ENCODE results near the gene FXYD3.

FXYD3 gene

GRCh38 chr19:35115177-35115951, at the start of gene FXYD3:
Gene FXYD3, plus strand, starts transcription at chr19:35115823. Its CDS starts 3,554 bp downstream, at chr19:35119377.
- DNase-seq (ENCODE audit: low spot score) = no peak
- TF ChIP-seq CTCF (IDR thresholded peaks at IDR 0.05; ENCODE audit: extremely low read depth, missing control alignments) = no peak

DNA sequence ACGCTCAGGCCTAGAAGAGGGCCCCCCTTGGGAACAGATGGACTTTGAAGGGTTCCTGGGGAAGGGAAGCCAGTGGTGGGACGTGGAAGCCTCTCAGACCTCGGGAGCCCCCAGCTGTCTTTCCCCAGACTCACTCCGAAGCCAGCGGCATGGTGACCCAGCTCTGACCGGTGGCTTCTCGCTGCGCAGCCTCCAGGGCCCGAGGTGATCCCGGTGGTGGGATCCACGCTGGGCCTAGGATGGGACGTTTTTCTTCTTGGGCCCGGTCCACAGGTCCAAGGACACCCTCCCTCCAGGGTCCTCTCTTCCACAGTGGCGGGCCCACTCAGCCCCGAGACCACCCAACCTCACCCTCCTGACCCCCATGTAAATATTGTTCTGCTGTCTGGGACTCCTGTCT, 49.5 kb upstream of the FXYD3 start:
- DNase-seq (ENCODE audit: low spot score) = no peak
- no peak for TF ChIP-seq CTCF (IDR thresholded peaks at IDR 0.05; ENCODE audit: extremely low read depth, missing control alignments)

DNA sequence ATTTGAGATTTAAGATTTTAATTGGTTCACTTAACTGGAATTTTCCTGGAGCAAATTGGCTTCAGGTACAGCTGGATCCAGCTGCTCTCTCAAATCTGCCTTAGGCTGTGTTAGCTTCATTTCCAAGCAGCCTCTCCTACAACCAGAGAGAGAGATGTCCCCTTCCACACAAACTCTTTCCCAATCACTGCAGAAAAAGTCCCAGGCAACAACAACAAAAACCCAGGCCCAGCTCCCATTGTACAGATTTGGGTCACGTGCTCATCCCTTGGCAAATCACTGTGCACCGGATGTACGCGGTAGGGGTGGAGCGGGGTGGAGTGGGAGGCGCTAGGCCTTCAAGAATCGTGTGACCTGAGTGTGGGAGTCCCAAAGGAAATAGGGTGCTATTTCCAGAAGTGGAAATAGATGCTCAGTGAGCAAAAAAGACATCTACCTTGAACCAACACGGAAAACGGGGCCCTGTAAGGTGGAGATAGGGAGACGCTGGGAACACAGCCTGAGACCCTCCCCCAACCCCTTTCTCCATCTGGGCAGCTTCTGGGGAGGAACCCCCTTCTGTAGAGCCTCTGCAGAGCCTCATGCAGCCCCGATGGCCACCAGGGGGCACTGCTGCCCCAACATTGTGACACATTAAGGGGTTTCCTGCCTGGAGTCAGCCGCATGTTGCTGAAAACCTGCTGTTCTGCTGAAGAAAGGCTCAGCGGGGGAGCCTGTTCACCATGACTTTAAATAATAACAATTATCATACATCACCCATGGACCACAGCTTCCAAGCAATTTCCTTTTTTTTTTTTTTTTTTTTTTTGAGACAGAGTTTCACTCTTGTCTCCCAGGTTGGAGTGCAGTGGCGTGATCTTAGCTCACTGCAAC, 48.7 kb upstream of the FXYD3 start:
- DNase-seq (ENCODE audit: low spot score) = peak; percentile 93
- TF ChIP-seq CTCF (IDR thresholded peaks at IDR 0.05; ENCODE audit: extremely low read depth, missing control alignments) = peak; percentile 91

DNA sequence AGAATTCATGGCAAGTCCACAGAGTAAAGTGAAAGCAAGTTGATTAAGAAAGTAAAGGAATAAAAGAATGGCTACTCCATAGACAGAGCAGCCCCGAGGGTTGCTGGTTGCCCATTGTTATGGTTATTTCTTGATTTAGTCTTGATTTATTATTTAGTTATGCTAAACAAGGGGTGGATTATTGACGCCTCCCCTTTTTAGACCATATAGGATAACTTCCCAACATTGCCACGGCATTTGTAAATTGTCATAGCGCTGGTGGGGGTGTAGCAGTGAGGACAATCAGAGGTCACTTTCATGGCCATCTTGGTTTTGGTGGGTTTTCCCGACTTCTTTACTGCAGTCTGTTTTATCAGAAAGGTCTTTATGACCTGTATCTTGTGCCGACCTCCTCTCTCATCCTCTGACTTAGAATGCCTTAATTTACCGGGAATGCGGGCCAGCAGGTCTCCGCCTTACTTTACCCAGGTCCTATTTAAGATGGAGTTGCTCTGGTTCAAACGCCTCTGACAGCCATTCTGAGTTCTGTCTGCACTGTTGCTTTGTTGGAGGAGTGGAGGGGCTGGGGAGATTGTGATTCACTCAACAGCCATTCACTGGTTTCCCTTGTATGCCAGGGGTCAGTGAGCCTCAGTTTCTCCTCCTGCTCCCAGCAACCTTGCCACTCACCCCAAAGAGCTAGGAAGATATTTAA, 46.5 kb upstream of the FXYD3 start:
- no peak for DNase-seq (ENCODE audit: low spot score)
- no peak for TF ChIP-seq CTCF (IDR thresholded peaks at IDR 0.05; ENCODE audit: extremely low read depth, missing control alignments)

DNA sequence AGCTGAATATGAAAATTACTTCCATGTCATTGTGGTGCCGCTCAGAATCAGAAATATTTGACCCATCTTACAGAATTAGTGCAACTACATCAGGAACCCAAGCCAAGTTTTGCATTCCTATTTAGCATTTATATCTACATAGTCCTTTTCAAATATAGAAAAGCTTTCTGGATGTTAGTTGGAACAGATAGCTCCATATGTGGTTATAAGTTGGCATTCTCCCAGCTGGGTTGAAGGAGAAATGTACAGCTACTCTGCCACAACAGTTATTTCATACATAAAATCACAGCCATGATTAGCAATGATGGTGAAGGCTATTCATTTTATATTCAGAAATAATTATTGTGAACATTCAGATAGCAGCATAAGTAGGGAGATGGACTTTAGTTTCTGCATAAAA, 45.9 kb upstream of the FXYD3 start:
- no peak for TF ChIP-seq CTCF (IDR thresholded peaks at IDR 0.05; ENCODE audit: extremely low read depth, missing control alignments)
- no peak for DNase-seq (ENCODE audit: low spot score)

DNA sequence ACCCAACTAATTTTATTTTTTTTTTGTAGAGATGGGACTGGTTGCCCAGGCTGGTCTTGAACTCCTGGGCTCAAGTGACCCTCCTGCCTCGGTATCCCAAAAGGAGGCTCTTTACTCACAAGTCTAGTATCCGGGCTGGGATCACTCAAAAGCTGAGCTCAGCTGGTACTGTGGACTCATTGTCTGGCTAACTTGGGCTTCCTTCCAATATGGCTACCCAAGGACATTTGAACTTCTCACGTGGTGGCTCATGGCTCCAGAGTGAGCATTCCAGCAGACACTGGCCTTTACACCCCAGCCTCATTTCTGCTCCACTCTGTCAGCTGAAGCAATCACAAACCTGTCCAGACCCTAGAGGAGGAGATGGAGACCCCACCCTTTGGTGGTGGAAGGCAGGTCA, 45.2 kb upstream of the FXYD3 start:
- DNase-seq (ENCODE audit: low spot score) = no peak
- TF ChIP-seq CTCF (IDR thresholded peaks at IDR 0.05; ENCODE audit: extremely low read depth, missing control alignments) = no peak
